ENCODE data around the gene KIRREL3.

The KIRREL3 gene

DNA sequence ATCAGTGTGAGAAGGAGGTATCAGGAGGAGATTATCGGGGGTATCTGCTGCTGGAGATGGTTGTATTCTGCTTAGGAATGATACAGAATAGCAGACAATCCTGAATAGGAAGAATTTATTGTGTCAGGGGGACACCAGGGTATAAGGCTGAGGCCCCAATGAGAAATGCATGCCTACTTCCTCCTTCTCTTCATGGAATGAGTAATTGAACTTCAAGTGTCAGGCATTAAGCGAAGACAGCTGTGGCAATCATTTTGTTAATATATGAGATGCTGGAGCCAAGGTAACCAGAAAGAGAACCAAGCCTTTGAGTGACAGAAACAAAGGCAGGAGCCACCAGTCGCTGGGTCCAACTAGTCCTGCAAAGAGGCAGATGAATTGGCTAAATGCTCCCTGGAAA lies 49.1 kb downstream of the KIRREL3 start:
- Histone ChIP-seq H3K36me3 (replicated peaks; ENCODE audit: low read depth, low read length) (no peaks in the 10 kb centered on the region), H2AFZ (ENCODE audit: low read depth, low read length) (no peak overlapping the region), H4K20me1 (ENCODE audit: insufficient read depth, low read length) (no peaks in the 10 kb centered on the region; the same call in 1 of the 2 replicates), H3K79me2 (ENCODE audit: low read length) (no peaks in the 10 kb centered on the region), H3K4me1 (ENCODE audit: low read length) (peaks cover 10% of the 10 kb centered on the region), H3K9me3 (ENCODE audit: insufficient read depth, low read length) (no peaks in the 10 kb centered on the region), H3K27me3 (ENCODE audit: low read depth, low read length) (peaks cover 35% of the 10 kb centered on the region), H3K4me3 (ENCODE audit: low read length) (no peak overlapping the region), H3K9ac (ENCODE audit: low read length) (no peak overlapping the region), H3K4me2 (ENCODE audit: low read length) (peak overlapping the region; percentile 32; the same call in 1 of the 2 replicates), H3K27ac (ENCODE audit: low read length) (no peak overlapping the region)
- TF ChIP-seq EZH2phosphoT487 (IDR thresholded peaks at IDR 0.05; ENCODE audit: low read depth) (no peak), CTCF (IDR thresholded peaks at IDR 0.05; ENCODE audit: low read depth, low read length) (no peak)

DNA sequence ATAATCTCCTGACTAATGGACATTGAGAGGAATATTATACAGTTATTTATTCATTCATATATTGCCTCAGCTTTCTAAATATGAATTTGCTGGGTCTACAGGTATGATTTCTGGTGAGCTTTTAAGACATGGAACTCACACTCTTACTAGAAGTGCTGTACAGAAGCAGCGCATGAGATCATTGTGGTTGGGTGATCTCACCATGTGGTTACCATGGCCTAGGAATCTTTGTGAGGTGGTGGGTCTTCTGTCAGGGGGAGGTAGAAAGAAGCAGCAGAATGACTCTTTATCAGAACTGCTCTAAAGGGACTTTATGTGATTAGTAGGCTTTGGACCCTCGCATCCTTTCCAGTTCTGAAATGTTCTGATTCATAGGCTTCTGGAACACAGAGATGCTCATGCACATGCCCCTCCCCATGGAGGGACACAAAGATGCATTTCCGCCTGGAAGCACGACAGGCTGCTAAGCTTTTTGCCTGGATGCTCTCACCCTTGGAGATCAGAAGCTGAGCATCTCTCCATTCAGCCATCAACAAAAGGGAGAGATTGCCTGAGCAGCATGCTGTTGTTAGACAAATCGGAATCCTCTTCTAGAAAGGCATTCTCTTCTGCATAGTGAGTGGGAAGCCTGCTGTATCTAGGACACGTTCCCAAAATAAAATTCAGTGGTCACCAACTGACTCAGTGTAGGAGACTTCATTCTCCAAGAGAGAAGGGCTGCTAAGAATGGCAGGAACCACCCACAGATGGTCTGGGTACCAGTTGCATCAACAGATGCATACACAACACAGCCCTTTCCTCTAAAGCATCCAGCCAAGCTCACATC lies 51.3 kb downstream of the KIRREL3 start:
- Histone ChIP-seq H3K79me2 (ENCODE audit: low read length) (no peaks in the 10 kb centered on the region), H3K9me3 (ENCODE audit: insufficient read depth, low read length) (no peaks in the 10 kb centered on the region), H4K20me1 (ENCODE audit: insufficient read depth, low read length) (no peaks in the 10 kb centered on the region; the same call in 1 of the 2 replicates), H3K9ac (ENCODE audit: low read length) (no peak overlapping the region), H3K27ac (ENCODE audit: low read length) (no peak overlapping the region), H3K4me2 (ENCODE audit: low read length) (no peak overlapping the region), H3K27me3 (ENCODE audit: low read depth, low read length) (peaks cover 37% of the 10 kb centered on the region), H3K4me3 (ENCODE audit: low read length) (no peak overlapping the region), H3K4me1 (ENCODE audit: low read length) (peaks cover 10% of the 10 kb centered on the region), H2AFZ (ENCODE audit: low read depth, low read length) (no peak overlapping the region), H3K36me3 (replicated peaks; ENCODE audit: low read depth, low read length) (no peaks in the 10 kb centered on the region)
- no peak for TF ChIP-seq EZH2phosphoT487 (IDR thresholded peaks at IDR 0.05; ENCODE audit: low read depth)
- TF ChIP-seq CTCF (IDR thresholded peaks at IDR 0.05; ENCODE audit: low read depth, low read length): no peak

GRCh38 chr11:126948563-126948962 lies 52.0 kb downstream of the KIRREL3 start:
- Histone ChIP-seq H3K27me3 (ENCODE audit: low read depth, low read length) (peaks cover 44% of the 10 kb centered on the region), H3K9ac (ENCODE audit: low read length) (no peak overlapping the region), H2AFZ (ENCODE audit: low read depth, low read length) (no peak overlapping the region), H3K4me1 (ENCODE audit: low read length) (peaks cover 10% of the 10 kb centered on the region), H3K9me3 (ENCODE audit: insufficient read depth, low read length) (no peaks in the 10 kb centered on the region), H3K4me3 (ENCODE audit: low read length) (no peak overlapping the region), H3K36me3 (replicated peaks; ENCODE audit: low read depth, low read length) (no peaks in the 10 kb centered on the region), H3K4me2 (ENCODE audit: low read length) (no peak overlapping the region), H3K79me2 (ENCODE audit: low read length) (no peaks in the 10 kb centered on the region), H4K20me1 (ENCODE audit: insufficient read depth, low read length) (no peaks in the 10 kb centered on the region; the same call in 1 of the 2 replicates), H3K27ac (ENCODE audit: low read length) (no peak overlapping the region)
- no peak for TF ChIP-seq CTCF (IDR thresholded peaks at IDR 0.05; ENCODE audit: low read depth, low read length)
- no peak for TF ChIP-seq EZH2phosphoT487 (IDR thresholded peaks at IDR 0.05; ENCODE audit: low read depth)

GRCh38 chr11:126945319-126945718 lies 55.3 kb downstream of the KIRREL3 start:
- H3K79me2 ChIP-seq (ENCODE audit: low read length): no peaks in the 10 kb centered on the region

More at GRCh38 chr11:126945319-126945718, 55.3 kb downstream of the KIRREL3 start:
- Histone ChIP-seq H3K4me1 (ENCODE audit: low read length) (no peaks in the 10 kb centered on the region), H3K4me2 (ENCODE audit: low read length) (no peak overlapping the region), H3K36me3 (replicated peaks; ENCODE audit: low read depth, low read length) (no peaks in the 10 kb centered on the region), H3K9me3 (ENCODE audit: insufficient read depth, low read length) (no peaks in the 10 kb centered on the region), H3K9ac (ENCODE audit: low read length) (no peak overlapping the region), H4K20me1 (ENCODE audit: insufficient read depth, low read length) (no peaks in the 10 kb centered on the region), H2AFZ (ENCODE audit: low read depth, low read length) (no peak overlapping the region), H3K27me3 (ENCODE audit: low read depth, low read length) (peaks cover 63% of the 10 kb centered on the region), H3K4me3 (ENCODE audit: low read length) (no peak overlapping the region), H3K27ac (ENCODE audit: low read length) (no peak overlapping the region)
- TF ChIP-seq EZH2phosphoT487 (IDR thresholded peaks at IDR 0.05; ENCODE audit: low read depth) (no peak), CTCF (IDR thresholded peaks at IDR 0.05; ENCODE audit: low read depth, low read length) (no peak)
